ENCODE results near the gene ECM2. TPM values are rescaled to one million over a fixed set of nuclear protein-coding genes. Genes with fewer than 3 reads are reported as not detected.

ECM2 gene
- total RNA-seq, 1 experiment from 2014 or later = 0.11 TPM

GRCh38 chr9:92463984-92464383, 71.8 kb downstream of the ECM2 start:
- DNase-seq = no peak
- Histone ChIP-seq H3K27ac (ENCODE audit: low read length) (no peak overlapping the region), H3K4me3 (ENCODE audit: low read length) (no peak overlapping the region), H3K79me2 (ENCODE audit: low read length) (peaks cover 4% of the 10 kb centered on the region; the same call in 1 of the 2 replicates), H4K20me1 (ENCODE audit: insufficient read depth, low read depth, low read length) (no peaks in the 10 kb centered on the region), H3K27me3 (ENCODE audit: low read length) (no peaks in the 10 kb centered on the region), H3K9ac (ENCODE audit: low read length) (no peak overlapping the region), H3K9me3 (ENCODE audit: low read length) (no peaks in the 10 kb centered on the region), H2AFZ (ENCODE audit: low read length) (no peak overlapping the region), H3K9me2 (replicated peaks; ENCODE audit: insufficient read depth, low read length) (no peaks in the 10 kb centered on the region), H3K4me1 (ENCODE audit: low read length) (no peaks in the 10 kb centered on the region), H3K4me2 (ENCODE audit: low read depth, low read length, poor library complexity, severe bottlenecking) (no peak overlapping the region), H3K36me3 (ENCODE audit: insufficient read depth, low read length) (no peaks in the 10 kb centered on the region)

- DNase-seq = no peak
- H3K9me2 ChIP-seq (replicated peaks; ENCODE audit: insufficient read depth, low read length) = no peaks in the 10 kb centered on the region
- H3K9me3 ChIP-seq (ENCODE audit: low read length) = no peaks in the 10 kb centered on the region
- peaks cover 4% of the 10 kb centered on the region; the same call in 1 of the 2 replicates for H3K79me2 ChIP-seq (ENCODE audit: low read length)
- H3K36me3 ChIP-seq (ENCODE audit: insufficient read depth, low read length) = no peaks in the 10 kb centered on the region
- H3K4me2 ChIP-seq (ENCODE audit: low read depth, low read length, poor library complexity, severe bottlenecking) = no peak overlapping the region
- no peak overlapping the region for H3K27ac ChIP-seq (ENCODE audit: low read length)
- H3K27me3 ChIP-seq (ENCODE audit: low read length) = no peaks in the 10 kb centered on the region
- H4K20me1 ChIP-seq (ENCODE audit: insufficient read depth, low read depth, low read length) = no peaks in the 10 kb centered on the region
- H3K4me1 ChIP-seq (ENCODE audit: low read length) = no peaks in the 10 kb centered on the region
- H3K4me3 ChIP-seq (ENCODE audit: low read length) = no peak overlapping the region
- no peak overlapping the region for H3K9ac ChIP-seq (ENCODE audit: low read length)
- H2AFZ ChIP-seq (ENCODE audit: low read length) = no peak overlapping the region
Observed at GRCh38 chr9:92463387-92463786, 72.4 kb downstream of the ECM2 start.

- DNase-seq = no peak
- Histone ChIP-seq H3K4me2 (ENCODE audit: low read depth, low read length, poor library complexity, severe bottlenecking) (no peak overlapping the region), H3K79me2 (ENCODE audit: low read length) (no peaks in the 10 kb centered on the region; the same call in 1 of the 2 replicates), H3K27me3 (ENCODE audit: low read length) (no peaks in the 10 kb centered on the region), H3K9me3 (ENCODE audit: low read length) (no peaks in the 10 kb centered on the region), H3K36me3 (ENCODE audit: insufficient read depth, low read length) (no peaks in the 10 kb centered on the region), H4K20me1 (ENCODE audit: insufficient read depth, low read depth, low read length) (no peaks in the 10 kb centered on the region), H3K4me1 (ENCODE audit: low read length) (no peaks in the 10 kb centered on the region), H3K27ac (ENCODE audit: low read length) (no peak overlapping the region), H3K9ac (ENCODE audit: low read length) (no peak overlapping the region), H2AFZ (ENCODE audit: low read length) (no peak overlapping the region), H3K9me2 (replicated peaks; ENCODE audit: insufficient read depth, low read length) (no peaks in the 10 kb centered on the region), H3K4me3 (ENCODE audit: low read length) (no peak overlapping the region)
Observed at GRCh38 chr9:92457576-92457975, 78.2 kb downstream of the ECM2 start.

- Histone ChIP-seq H3K27ac (ENCODE audit: low read length) (no peak overlapping the region), H3K27me3 (ENCODE audit: low read length) (no peaks in the 10 kb centered on the region), H3K4me1 (ENCODE audit: low read length) (no peaks in the 10 kb centered on the region), H4K20me1 (ENCODE audit: insufficient read depth, low read depth, low read length) (no peaks in the 10 kb centered on the region), H2AFZ (ENCODE audit: low read length) (no peak overlapping the region), H3K9me3 (ENCODE audit: low read length) (no peaks in the 10 kb centered on the region), H3K79me2 (ENCODE audit: low read length) (no peaks in the 10 kb centered on the region; the same call in 1 of the 2 replicates), H3K36me3 (ENCODE audit: insufficient read depth, low read length) (no peaks in the 10 kb centered on the region), H3K4me3 (ENCODE audit: low read length) (no peak overlapping the region), H3K9me2 (replicated peaks; ENCODE audit: insufficient read depth, low read length) (no peaks in the 10 kb centered on the region), H3K9ac (ENCODE audit: low read length) (no peak overlapping the region), H3K4me2 (ENCODE audit: low read depth, low read length, poor library complexity, severe bottlenecking) (no peak overlapping the region)
- peak; percentile 69 for DNase-seq
Observed at GRCh38 chr9:92455217-92455616, 80.6 kb downstream of the ECM2 start.

GRCh38 chr9:92446536-92446935, 89.3 kb downstream of the ECM2 start:
- Histone ChIP-seq H3K4me1 (ENCODE audit: low read length) (peaks cover 29% of the 10 kb centered on the region), H4K20me1 (ENCODE audit: insufficient read depth, low read depth, low read length) (no peaks in the 10 kb centered on the region), H3K9me3 (ENCODE audit: low read length) (no peaks in the 10 kb centered on the region), H3K9me2 (replicated peaks; ENCODE audit: insufficient read depth, low read length) (no peaks in the 10 kb centered on the region), H3K79me2 (ENCODE audit: low read length) (no peaks in the 10 kb centered on the region), H3K9ac (ENCODE audit: low read length) (no peak overlapping the region), H3K36me3 (ENCODE audit: insufficient read depth, low read length) (no peaks in the 10 kb centered on the region), H3K4me2 (ENCODE audit: low read depth, low read length, poor library complexity, severe bottlenecking) (no peak overlapping the region), H3K27ac (ENCODE audit: low read length) (no peak overlapping the region), H3K27me3 (ENCODE audit: low read length) (no peaks in the 10 kb centered on the region), H2AFZ (ENCODE audit: low read length) (no peak overlapping the region), H3K4me3 (ENCODE audit: low read length) (no peak overlapping the region)
- DNase-seq = no peak

Small RNA genes within 50 kb of the gene (small RNA-seq; reads per million reads assigned to genes)
- gene AL157827.1 (not detected), gene MIR4670 (not detected)

Other genes with a start within 250 kb of the ECM2 start
- gene IARS1, start 242.3 kb downstream of the ECM2 start, total RNA-seq (2014; rRNA removed; shearing (Covaris generic); ENCODE audit: low replicate concordance) = 247 and 401 TPM in 2 replicates
- 47.2 and 53.4 TPM in 2 replicates for gene NOL8, start 210.6 kb downstream of the ECM2 start, total RNA-seq (2014; rRNA removed; shearing (Covaris generic); ENCODE audit: low replicate concordance)
- 11.0 and 12.6 TPM in 2 replicates for gene CENPP, start 210.0 kb downstream of the ECM2 start, total RNA-seq (2014; rRNA removed; shearing (Covaris generic); ENCODE audit: low replicate concordance)
- 3.3 and 16.4 TPM in 2 replicates for gene OGN, start 131.4 kb downstream of the ECM2 start, total RNA-seq (2014; rRNA removed; shearing (Covaris generic); ENCODE audit: low replicate concordance)
- gene OMD, start 111.5 kb downstream of the ECM2 start, total RNA-seq (2014; rRNA removed; shearing (Covaris generic); ENCODE audit: low replicate concordance) = not detected in 2 replicates
- gene ASPN, start 53.5 kb downstream of the ECM2 start, total RNA-seq (2014; rRNA removed; shearing (Covaris generic); ENCODE audit: low replicate concordance) = not detected in 2 replicates
- 10.5 and 18.3 TPM in 2 replicates for gene IPPK, start 134.1 kb upstream of the ECM2 start, total RNA-seq (2014; rRNA removed; shearing (Covaris generic); ENCODE audit: low replicate concordance)
- 25.6 and 35.4 TPM in 2 replicates for gene BICD2, start 228.8 kb upstream of the ECM2 start, total RNA-seq (2014; rRNA removed; shearing (Covaris generic); ENCODE audit: low replicate concordance)